NB4 (cell line): ENCODE data around the gene FITM1.

ENCODE experiments used
- DNase-seq: peaks from one replicate; pipeline ENCODE4 v3.0.0; 2010; ENCODE audit warnings: low read depth
- H3K4me3 ChIP-seq: one replicate; pipeline ENCODE4 v1.5.1; 2011; ENCODE audit warnings: mild to moderate bottlenecking, low read depth, low read length, moderate library complexity
- CTCF ChIP-seq: IDR thresholded peaks from one replicate; pipeline ENCODE4 v1.5.1; 2012; ENCODE audit warnings: low read depth, low read length
- MAX ChIP-seq: IDR thresholded peaks from 2 replicates; pipeline ENCODE4 v1.6.1; 2011; ENCODE audit warnings: low read depth, low read length
- MYC ChIP-seq: IDR thresholded peaks from 2 replicates; pipeline ENCODE4 v1.6.1; 2011; ENCODE audit warnings: low read depth, low read length
- POLR2A ChIP-seq: IDR thresholded peaks from 2 replicates; pipeline ENCODE4 v1.6.1; 2011; ENCODE audit warnings: mild to moderate bottlenecking; ENCODE audit not compliant: insufficient read length; ENCODE audit errors: extremely low read depth

Gene FITM1

GRCh38 chr14:24114532-24115421, 15.7 kb upstream of the FITM1 start, which contains the start of the genes DCAF11 and NRL:
DCAF11 (plus strand) TSS chr14:24114777; CDS start chr14:24115595, 818 bp downstream.
NRL (minus strand) TSS chr14:24114949; CDS start chr14:24082848, 32,101 bp downstream.
- peak within 1 kb of the TSS; percentile 96 for H3K4me3 ChIP-seq
- TF ChIP-seq CTCF (no peak), MAX (peak; percentile 98), POLR2A (peak; percentile 70), MYC (peak; percentile 97)
- DNase-seq, result peak; percentile 99

- TF ChIP-seq POLR2A (no peak), MYC (no peak), MAX (no peak)
- H3K4me3 ChIP-seq, result peak overlapping the region; percentile 96
- DNase-seq, result no peak
Observed at GRCh38 chr14:24115422-24116127, 14.9 kb upstream of the FITM1 start.

- DNase-seq, result no peak
- no peak for TF ChIP-seq MAX
- no peak for TF ChIP-seq POLR2A
- no peak for TF ChIP-seq CTCF
- no peak for TF ChIP-seq MYC
- peak overlapping the region; percentile 96 for H3K4me3 ChIP-seq
Observed at GRCh38 chr14:24116128-24116814, 14.2 kb upstream of the FITM1 start.

- TF ChIP-seq MAX, result no peak
- DNase-seq, result no peak
- no peak overlapping the region for H3K4me3 ChIP-seq
Observed at GRCh38 chr14:24117179-24117578, 13.3 kb upstream of the FITM1 start.

GRCh38 chr14:24119691-24120090, 10.8 kb upstream of the FITM1 start:
- TF ChIP-seq MAX (no peak), POLR2A (no peak), MYC (no peak), CTCF (no peak)
- DNase-seq, result no peak
- no peak overlapping the region for H3K4me3 ChIP-seq

GRCh38 chr14:24121210-24121609, 9.2 kb upstream of the FITM1 start:
- no peak for DNase-seq
- no peak for TF ChIP-seq POLR2A
- no peak for TF ChIP-seq MYC
- TF ChIP-seq CTCF, result no peak
- TF ChIP-seq MAX, result no peak
- no peak overlapping the region for H3K4me3 ChIP-seq
